ENCODE measurements around the gene CCNJ.

The CCNJ gene

GRCh38 chr10:95998255-95998784 is 45.1 kb upstream of the CCNJ start:
- Histone ChIP-seq H3K27ac (ENCODE audit: extremely low read depth, low read depth, low read length) (no peak overlapping the region), H3K36me3 (ENCODE audit: control insufficient read depth in 2 of 2, insufficient read depth in 1 of 2, low read length in 2 of 2) (no peaks in the 10 kb centered on the region; a peak in 1 of 3 replicates), H3K4me1 (ENCODE audit: control insufficient read depth, insufficient read depth, low read length) (no peaks in the 10 kb centered on the region), H3K9me3 (ENCODE audit: control insufficient read depth, insufficient read depth, low read depth, low read length) (no peaks in the 10 kb centered on the region), H3K4me3 (ENCODE audit: low read depth, low read length) (no peak overlapping the region)
- CTCF ChIA-PET: no interaction called here
- TF ChIP-seq KLF9 (tag by site-specific recombination; IDR thresholded peaks at IDR 0.05; ENCODE audit: low read depth) (no peak), ZNF10 (tag by site-specific recombination; IDR thresholded peaks at IDR 0.05) (0 out of 2 replicates have a peak, but pooled peaks have one; percentile 46)
- POLR2A ChIA-PET: no interaction called here

DNA sequence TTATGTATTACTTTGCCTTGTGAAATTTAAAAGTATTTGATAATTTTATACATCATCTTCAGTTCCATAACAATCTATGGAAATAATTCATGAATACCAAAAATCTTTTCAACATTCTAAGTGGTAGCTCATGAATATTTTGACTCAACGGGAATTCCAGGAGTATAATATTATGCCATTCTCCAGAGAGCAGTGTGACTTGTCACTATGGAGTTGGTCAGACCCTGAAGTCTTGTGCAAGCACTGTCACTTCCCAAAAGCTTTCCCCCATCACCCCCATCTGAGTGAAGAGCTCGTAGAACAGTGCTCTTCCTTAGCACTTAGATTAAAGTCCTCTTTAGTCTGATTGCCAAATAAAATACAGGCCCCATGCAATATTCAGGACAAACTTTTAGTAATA is 29.4 kb upstream of the CCNJ start:
- H3K27ac ChIP-seq (ENCODE audit: extremely low read depth, low read depth, low read length): no peak overlapping the region
- H3K4me1 ChIP-seq (ENCODE audit: control insufficient read depth, insufficient read depth, low read length): no peaks in the 10 kb centered on the region
- ChIA-PET POLR2A (no interaction called here), CTCF (interaction anchor here (0.6 to 8.7 kb wide), 5 partner anchors 9 to 327 kb away, joined by 3 to 96 read pairs (median 3); no protein-coding TSS in a partner anchor)
- H3K36me3 ChIP-seq (ENCODE audit: control insufficient read depth in 2 of 2, insufficient read depth in 1 of 2, low read length in 2 of 2): no peaks in the 10 kb centered on the region
- no peak overlapping the region for H3K4me3 ChIP-seq (ENCODE audit: low read depth, low read length)
- TF ChIP-seq ZBTB48 (tag by site-specific recombination; IDR thresholded peaks at IDR 0.05): no peak
- no peak for TF ChIP-seq ZNF645 (tag by site-specific recombination; IDR thresholded peaks at IDR 0.05)
- no peak for TF ChIP-seq BCL11B (tag by site-specific recombination; IDR thresholded peaks at IDR 0.05; ENCODE audit: low read depth)
- TF ChIP-seq ZNF600 (tag by site-specific recombination; IDR thresholded peaks at IDR 0.05): no peak
- TF ChIP-seq REST (tag by site-specific recombination; IDR thresholded peaks at IDR 0.05): no peak
- no peak for TF ChIP-seq ZNF214 (tag by site-specific recombination; IDR thresholded peaks at IDR 0.05; ENCODE audit: borderline replicate concordance)
- TF ChIP-seq OSR2 (tag by site-specific recombination; IDR thresholded peaks at IDR 0.05): no peak
- no peak for TF ChIP-seq ZNF560 (tag by site-specific recombination; IDR thresholded peaks at IDR 0.05; ENCODE audit: borderline replicate concordance)
- TF ChIP-seq, protein P1, sequence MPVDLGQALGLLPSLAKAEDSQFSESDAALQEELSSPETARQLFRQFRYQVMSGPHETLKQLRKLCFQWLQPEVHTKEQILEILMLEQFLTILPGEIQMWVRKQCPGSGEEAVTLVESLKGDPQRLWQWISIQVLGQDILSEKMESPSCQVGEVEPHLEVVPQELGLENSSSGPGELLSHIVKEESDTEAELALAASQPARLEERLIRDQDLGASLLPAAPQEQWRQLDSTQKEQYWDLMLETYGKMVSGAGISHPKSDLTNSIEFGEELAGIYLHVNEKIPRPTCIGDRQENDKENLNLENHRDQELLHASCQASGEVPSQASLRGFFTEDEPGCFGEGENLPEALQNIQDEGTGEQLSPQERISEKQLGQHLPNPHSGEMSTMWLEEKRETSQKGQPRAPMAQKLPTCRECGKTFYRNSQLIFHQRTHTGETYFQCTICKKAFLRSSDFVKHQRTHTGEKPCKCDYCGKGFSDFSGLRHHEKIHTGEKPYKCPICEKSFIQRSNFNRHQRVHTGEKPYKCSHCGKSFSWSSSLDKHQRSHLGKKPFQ (tag by site-specific recombination; IDR thresholded peaks at IDR 0.05): no peak
- TF ChIP-seq, protein P2, sequence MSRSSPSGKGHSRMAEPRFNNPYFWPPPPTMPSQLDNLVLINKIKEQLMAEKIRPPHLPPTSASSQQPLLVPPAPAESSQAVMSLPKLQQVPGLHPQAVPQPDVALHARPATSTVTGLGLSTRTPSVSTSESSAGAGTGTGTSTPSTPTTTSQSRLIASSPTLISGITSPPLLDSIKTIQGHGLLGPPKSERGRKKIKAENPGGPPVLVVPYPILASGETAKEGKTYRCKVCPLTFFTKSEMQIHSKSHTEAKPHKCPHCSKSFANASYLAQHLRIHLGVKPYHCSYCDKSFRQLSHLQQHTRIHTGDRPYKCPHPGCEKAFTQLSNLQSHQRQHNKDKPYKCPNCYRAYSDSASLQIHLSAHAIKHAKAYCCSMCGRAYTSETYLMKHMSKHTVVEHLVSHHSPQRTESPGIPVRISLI (tag by site-specific recombination; IDR thresholded peaks at IDR 0.05): no peak
- TF ChIP-seq BCL6B (tag by site-specific recombination; IDR thresholded peaks at IDR 0.05): no peak
- TF ChIP-seq ZFP69B (tag by site-specific recombination; IDR thresholded peaks at IDR 0.05): no peak
- no peak for TF ChIP-seq ZNF473 (tag by site-specific recombination; IDR thresholded peaks at IDR 0.05)
- H3K9me3 ChIP-seq (ENCODE audit: control insufficient read depth, insufficient read depth, low read depth, low read length): no peaks in the 10 kb centered on the region
